Measurements from ENCODE around the gene ROBO3.

Gene ROBO3, protein sequence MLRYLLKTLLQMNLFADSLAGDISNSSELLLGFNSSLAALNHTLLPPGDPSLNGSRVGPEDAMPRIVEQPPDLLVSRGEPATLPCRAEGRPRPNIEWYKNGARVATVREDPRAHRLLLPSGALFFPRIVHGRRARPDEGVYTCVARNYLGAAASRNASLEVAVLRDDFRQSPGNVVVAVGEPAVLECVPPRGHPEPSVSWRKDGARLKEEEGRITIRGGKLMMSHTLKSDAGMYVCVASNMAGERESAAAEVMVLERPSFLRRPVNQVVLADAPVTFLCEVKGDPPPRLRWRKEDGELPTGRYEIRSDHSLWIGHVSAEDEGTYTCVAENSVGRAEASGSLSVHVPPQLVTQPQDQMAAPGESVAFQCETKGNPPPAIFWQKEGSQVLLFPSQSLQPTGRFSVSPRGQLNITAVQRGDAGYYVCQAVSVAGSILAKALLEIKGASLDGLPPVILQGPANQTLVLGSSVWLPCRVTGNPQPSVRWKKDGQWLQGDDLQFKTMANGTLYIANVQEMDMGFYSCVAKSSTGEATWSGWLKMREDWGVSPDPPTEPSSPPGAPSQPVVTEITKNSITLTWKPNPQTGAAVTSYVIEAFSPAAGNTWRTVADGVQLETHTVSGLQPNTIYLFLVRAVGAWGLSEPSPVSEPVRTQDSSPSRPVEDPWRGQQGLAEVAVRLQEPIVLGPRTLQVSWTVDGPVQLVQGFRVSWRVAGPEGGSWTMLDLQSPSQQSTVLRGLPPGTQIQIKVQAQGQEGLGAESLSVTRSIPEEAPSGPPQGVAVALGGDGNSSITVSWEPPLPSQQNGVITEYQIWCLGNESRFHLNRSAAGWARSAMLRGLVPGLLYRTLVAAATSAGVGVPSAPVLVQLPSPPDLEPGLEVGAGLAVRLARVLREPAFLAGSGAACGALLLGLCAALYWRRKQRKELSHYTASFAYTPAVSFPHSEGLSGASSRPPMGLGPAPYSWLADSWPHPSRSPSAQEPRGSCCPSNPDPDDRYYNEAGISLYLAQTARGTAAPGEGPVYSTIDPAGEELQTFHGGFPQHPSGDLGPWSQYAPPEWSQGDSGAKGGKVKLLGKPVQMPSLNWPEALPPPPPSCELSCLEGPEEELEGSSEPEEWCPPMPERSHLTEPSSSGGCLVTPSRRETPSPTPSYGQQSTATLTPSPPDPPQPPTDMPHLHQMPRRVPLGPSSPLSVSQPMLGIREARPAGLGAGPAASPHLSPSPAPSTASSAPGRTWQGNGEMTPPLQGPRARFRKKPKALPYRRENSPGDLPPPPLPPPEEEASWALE (N-terminal part only)

DNA sequence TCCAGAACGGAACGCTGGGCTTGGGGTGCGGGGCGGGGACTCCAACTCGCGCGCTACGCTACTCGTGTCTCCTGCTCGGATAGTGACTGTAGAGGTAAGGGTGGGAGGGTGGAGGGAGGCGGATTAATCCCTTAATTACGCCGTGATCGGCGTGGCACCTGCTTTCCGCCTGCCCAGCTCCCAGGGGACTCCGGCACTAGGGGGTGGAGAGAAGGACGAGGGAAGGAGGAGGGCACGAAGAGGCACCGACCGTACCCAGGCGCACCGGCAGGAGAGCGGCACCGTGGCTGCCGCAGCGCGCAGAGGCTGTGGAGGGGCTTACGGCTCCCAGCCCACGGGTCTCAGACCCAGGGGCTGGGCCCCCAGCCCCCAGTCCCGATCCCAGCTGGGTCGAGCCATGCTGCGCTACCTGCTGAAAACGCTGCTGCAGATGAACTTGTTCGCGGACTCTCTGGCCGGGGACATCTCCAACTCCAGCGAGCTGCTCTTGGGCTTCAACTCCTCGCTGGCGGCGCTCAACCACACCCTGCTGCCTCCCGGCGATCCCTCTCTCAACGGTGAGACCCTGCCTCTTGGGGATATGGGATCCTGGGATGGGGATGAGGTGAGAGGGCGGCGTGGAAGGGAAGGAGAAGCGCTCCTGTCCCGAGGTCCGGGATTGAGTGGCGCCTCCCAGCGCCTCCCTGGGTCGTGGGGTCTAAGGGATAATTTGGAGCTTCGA is at the start of gene ROBO3:
TSS of gene ROBO3 (plus strand) at position 252 of the 721 bp plus-strand sequence. CDS start at position 398, 146 bp downstream.
- DNase-seq = no peak

DNA sequence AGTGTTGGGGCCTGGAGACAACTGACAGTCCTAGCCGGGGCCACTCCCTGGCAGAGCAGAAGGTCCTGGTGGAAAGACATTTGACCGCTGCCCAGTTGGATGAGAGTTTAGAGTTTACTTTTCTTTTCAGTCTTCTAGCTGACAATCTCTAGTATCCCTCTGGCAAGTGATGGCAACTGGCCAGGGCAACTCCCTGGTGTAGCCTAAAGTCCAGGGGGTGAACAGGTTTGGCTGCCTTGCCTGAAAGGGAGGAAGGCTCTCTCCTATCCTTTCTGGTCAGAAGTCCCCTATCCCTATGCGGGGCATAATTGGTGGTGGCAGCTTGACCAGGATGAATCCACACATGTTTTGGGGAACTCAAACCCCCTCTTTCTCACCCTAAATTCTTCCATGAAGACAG is 48.2 kb upstream of the ROBO3 start:
- no peak for DNase-seq

DNA sequence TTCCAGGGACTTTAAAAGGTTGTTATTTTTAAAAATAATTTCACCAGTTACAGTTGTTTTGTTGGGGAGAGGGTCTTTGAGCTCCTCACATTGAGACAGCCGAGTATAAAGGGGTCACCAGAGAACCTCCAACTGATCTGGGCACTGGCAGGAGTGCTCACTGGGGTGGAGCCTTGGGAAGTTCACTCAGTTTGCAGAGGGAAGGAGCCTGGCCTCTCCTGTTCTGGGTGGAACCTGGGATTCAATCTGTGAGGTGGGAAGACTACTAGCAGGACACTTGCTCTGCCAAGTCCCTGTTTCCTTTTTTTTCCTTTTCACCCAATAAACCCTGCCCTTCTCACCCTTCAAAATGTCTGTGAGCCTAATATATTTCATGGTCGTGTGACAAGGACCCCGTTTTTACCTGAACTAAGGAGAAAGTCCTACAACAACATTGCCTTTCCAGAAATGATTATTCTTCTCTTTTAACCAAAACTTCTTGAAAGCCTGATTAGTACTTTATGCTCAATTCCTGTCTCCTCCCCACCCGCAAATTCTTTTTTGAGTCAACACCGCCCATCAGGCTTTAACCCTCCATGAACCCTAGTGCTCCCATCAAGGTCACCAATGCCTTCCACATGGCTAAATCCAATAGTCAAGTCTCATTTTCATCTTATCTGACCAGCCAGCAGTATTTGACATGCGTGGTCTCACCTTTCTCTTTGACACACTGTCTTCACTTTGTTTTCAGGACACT is 43.1 kb upstream of the ROBO3 start:
- DNase-seq = no peak

DNA sequence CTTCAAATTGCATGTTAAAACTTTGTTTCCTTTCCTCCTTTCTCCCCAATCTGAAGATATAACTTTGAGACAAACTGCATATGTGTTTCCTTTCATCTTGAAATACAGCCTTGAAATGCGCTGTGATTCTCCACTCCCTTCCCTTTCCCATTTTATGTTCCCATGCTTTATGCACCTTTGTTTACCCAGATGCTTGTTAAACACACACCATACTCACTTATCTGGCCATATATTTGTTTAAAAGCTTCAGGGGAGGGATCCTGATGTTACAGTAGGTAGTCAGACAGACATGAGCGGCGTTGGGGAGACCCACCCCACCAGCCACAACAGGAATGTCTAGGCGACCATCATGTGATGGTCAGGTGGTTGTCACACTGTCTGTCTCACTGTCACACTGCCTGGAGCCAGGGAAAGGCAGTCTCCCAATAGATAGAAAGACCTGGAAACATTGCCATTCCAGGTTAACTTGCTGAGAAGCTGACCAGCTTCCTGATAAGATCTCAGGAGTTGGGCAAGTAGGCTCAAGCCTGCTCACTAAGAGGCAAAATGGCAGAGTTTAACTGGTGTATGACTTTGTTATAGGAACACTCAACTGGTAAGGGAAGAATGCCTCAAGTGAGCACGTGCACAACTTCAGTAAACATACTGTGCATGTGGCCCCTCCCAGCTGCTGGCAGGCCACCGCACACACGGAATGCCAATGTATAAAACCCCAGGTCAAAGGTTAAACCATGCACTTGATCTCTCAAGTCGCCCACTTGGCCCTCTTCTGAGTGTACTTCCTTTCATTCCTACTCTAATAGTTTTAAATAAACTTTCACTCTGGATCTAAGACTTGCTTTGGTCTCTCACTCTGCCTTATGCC is 41.5 kb upstream of the ROBO3 start:
- no peak for DNase-seq

DNA sequence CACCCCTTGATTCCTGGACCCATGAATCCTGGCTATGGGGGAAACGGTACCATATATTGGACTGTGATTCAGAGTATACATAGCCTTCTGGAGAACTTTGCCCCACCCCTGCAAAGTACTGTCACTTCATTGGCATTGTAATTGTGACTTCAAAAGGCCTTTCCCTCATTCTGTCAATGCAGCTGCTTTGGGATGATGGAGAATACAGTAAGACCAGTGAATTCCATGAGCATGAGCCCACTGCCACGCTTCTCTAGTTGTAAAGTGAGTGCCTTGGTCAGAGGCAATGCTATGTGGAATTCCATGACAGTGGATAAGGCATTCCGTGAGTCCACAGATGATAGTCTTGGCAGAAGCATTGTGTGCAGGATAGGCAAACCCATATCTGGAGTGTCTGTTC is 39.4 kb upstream of the ROBO3 start:
- DNase-seq = no peak

DNA sequence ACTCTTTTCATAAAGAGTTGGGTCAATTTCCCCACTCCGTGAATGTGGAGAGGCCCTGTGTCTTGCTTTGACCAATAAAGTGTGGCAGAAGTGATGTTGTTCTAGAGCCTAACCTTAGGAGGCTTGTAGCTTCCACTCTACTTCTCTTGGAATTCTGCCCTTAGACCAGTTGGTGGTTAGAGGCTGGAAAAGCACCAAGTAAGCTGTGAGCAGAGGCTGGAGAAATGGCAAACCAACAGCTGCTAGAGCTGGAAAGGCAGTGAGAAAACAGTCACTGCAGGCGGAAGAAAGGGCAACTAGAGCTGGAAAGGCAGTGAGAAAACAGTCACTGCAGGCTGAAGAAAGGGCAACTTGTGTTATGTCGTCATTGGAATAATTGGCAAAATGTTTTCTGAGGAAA is 35.2 kb upstream of the ROBO3 start:
- no peak for DNase-seq

DNA sequence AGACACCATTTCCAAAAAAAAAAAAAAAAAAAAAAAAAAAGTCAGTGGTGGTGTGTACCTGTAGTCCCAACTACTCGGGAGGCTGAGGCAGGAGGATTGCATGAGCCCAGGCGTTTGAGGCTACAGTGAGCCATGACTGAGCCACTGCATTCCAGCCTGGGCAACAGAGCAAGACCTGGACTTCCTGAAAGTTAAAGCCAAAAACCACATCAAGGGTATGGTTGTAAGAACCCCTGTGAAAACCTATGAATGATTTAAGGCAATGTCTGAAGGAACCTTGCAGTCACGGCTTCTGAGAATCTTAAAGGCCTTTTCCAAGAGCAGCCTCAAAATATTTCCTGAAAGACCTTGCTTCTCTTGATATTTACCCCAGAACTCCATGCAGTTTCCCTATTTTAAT is 34.5 kb upstream of the ROBO3 start:
- DNase-seq = no peak

DNA sequence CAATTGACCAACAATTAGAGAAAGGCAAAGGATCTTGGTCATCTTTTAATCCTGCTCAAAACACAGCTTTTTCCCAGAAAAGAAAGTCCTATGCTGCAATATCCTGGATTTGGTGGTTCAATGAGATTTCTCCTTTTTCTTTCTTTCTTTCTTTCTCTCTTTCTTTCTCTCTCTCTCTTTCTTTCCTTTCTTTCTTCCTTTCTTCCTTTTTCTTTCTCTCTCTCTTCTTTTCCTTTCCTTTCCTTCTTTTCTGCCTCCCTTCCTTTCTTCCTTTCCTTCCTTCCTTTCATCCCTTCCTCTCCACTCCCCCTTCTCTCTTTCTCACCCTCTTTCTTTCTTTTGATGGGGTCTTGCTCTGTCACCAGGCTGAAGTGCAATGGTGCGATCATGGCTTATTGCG is 33.3 kb upstream of the ROBO3 start:
- no peak for DNase-seq

DNA sequence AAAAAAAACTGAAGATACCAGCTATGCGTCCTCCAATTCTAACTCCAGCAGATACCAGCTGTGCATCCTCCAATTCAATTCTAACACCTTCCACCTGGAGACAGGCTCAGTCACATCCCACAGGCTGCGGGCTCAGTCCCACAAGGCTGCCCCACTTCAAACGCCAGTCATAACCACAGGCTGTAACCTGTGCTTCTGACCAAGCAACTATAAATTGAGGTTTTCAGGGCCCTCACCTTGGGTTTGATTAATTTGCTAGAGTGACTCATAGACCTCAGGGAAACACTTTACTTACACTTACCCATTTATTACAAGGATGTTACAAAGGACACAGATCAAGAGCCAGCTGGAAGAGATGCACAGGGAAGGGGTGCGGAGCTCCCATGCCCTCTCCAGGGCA is 32.7 kb upstream of the ROBO3 start:
- DNase-seq = no peak

DNA sequence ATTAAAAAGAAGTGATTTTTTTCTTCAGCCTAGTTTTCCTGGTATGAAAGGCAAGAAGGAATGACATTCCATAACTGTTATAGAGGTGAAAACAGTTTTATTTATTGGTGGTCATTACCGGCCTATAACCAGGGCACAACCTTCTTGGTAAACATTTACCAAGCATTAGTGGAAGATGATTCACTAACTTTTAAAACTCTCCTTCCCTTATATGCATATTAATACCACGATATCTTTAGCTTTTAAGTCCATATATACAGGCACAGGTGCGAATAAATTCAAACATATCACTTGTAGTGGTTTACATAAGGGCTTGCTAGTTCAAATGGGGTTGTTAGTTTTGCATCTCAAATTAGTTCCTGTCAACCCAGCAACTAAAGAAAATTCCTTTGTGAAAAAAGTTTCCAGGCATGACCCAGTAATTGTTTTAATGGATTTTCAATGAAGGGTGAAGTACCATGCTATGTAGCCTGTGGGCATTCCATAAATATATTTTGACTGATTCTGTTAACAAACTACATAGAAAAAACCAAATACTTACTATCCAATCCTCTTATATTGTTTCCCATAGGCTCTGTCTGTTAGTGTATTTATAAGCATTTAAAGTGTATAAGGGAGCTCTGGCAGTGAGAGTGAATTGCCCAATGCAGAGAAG is 30.6 kb upstream of the ROBO3 start:
- no peak for DNase-seq

DNA sequence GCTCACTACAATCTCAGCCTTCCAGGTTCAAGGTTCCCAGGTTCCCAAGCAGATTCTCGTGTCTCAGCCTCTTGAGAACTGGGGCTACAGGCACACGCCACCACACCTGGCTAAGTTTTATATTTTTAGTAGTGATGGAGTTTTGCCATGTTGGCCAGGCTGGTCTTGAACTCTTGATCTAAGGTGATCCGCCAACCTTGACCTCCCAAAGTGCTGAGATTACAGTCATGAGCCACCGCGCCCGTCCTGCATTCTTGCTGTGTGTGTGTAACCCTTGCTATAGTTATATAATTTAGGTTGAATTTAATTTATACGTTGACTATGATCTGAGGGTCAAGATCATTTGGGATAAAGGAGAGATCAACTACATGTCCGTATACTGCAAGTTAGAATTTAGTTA is 29.3 kb upstream of the ROBO3 start:
- no peak for DNase-seq

DNA sequence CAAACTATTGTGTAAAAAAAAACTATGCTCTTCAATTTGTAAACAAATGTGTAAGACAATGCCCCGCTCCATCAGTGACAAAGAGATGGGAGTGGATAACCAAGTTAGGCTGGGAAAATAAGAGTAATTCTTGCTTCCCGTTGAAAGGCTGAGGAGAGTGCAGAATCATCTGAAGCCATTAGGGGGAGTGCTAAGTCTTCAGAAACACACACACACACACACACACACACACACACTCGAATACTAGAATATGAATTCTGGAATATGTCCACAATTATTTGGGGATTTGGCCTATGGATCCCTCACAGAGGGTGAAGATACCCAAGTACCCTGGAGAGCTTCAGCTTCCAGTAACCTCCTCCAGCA is 27.8 kb upstream of the ROBO3 start:
- no peak for DNase-seq

DNA sequence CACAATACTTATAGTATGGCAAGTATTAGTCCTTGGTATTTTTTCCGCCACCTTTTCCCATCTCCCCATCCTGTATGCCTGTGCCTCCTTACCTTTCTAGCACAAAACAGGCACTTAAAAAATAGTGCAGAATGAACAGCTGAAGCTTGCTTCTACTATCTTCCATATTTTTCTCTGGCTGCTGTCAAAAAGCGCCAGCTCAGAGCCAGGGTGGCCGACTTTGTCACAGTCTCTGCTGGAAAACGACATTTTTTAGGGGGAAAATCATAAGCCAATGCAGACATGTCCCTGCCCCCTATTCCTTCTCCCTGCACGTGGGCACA is 26.5 kb upstream of the ROBO3 start:
- no peak for DNase-seq

DNA sequence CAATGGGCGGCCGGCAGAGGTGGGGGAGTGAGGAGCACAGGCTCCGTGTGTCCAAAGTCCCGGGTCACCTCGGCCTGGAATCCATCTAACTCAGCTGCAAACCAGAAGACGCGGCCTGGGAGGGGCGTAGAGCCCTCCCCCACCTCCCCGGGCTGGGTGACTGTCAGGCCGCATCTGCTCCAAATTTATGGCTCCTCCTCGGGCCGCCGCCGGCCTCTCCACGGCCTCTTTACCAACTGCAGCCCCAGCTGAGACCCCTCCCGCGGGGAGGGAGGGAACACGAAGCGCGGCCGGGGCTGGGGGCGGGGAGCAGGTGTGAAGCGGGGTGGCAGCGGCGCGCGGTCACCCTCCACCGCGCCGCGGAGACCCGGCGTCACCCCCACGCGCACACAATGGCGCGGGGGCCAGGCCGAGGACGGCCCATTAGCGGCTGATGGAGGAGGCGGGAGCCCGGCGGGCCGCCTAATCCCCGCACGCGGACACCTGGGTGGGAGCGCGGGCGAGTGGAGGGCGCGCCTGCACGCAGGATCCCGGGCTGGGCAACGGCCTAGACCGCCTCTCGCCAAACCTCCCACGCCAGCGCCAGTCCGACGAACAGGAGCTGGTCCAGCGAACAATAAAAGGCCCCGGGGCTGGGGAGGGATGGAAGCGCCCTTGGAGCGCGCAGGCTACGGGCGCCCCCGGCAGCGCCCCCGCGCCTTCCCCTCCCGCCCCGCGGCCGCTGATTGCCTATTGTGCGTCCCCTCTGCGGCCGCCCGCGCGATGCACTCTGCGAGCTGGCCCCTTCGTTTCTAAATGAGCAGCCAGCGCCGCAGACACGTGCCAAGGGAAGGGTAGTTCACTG is 25.9 kb upstream of the ROBO3 start:
- peak; percentile 11 for DNase-seq

DNA sequence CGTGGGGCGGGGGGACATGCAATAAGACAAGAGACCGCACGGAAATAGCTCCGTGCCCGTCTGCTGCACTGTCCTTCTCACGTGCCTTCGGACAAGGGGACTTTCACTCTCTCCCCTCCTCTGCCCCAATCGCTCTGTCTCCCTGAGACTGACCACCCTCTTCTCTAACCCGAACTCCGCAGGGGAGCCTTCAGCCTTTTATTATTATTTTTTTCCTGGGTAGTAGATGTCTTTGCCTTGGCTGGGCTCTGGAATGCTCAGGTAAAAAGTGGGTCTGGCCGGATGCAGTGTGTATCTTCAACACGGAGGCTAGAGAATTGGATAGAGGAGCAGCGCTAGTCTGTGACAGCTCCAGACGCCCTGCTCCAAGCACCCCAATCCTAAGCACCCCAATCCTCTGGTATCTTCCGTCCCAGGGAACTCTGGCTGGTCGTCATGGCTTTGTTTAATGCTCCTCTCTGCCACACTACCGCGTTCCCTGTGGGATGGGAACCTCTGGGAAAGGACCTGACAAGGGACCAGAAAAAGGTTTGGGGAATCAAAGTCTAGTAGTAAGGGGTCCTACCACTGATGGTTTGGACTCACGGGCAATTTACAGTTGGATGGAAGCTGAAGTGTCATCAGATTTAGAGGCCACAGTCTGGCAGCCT is 25.1 kb upstream of the ROBO3 start:
- DNase-seq = no peak

DNA sequence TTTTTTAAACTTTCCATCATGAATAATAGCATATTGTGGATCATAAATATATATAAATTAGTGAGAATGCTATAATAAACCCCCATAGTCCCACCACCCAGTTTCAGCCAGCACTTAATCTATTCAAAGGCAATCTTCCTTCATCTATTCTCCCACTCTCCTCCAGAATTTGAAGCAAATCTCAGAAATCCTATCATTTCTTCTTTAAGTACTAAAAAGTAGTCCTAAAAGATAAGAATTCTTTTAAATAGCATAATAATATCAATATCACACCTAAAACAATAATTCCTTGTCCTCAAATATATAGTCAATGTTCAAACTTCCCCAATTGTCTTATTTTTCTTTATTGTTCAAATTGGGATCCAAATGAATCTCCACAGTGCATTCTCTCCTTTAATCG is 24.6 kb upstream of the ROBO3 start:
- DNase-seq = no peak

DNA sequence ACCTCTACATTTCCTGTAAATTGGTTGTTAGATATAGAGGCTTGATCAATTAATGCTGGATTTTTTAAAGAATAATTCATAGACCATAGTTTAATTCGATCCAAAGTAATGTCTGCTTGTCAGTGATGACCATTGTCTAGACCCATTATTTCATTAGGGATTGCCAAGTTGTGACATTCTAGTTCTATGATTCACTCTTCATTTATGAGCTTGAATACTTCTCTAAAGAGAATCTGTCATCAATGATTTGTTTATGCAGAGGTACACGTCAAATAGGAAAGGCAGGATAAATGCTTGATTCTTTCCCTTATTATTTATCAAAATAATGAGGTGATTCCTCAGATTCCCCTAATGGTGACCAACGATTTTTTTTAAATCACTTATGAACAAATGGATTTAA is 24.0 kb upstream of the ROBO3 start:
- no peak for DNase-seq

DNA sequence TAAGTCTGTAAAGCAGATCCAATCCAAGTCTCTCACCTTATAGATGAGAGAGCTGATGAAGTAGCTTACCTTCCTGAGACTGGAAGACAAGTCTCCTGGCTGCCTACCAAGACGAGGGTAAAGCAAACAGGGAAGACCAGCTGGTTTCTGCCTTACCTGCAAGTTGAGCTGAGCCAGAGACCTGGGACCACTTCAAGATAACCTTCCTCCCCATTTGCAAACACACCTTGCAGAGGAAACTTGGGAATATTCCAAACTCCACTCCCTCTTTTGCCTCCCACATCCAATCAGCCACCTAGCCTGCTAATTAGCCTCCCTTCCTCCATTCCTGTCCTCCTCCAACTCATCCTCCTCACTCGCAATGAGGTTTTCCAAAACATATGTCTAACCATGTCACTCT is 23.4 kb upstream of the ROBO3 start:
- no peak for DNase-seq

DNA sequence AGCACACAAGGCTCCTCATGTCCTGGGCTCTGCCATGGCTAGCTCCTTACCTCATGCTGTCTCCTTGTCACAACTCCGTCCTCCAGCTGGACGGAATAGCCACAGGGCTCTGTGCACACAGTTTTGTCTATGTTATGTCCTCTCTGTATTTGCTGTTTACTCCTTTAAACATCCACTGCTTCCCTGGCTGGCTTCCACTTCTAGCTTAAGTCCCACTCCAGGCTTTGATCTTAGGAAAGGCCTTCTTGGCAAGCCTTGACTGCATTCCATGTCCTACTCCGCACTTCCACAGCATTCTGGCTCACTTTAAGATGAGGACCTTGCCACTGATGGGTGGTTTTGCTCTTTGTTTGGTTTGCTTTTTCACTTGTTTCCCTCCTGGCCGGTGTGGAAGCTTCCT is 22.9 kb upstream of the ROBO3 start:
- DNase-seq = no peak
